Nucleus accumbens (tissue), 56 donors: ENCODE measurements around the gene CST2.
"Not testable (repeated sequence)": the region's sequence is repeated elsewhere in the genome, so short reads cannot be mapped to it uniquely, and the experiment has no call there.

Experiments
- DNase-seq, 56 donors: peaks; one replicate each; lab custom pipeline; 2025; lab: John Stamatoyannopoulos, UW

The CST2 gene

GRCh38 chr20:23811559-23811958, 15.0 kb downstream of the CST2 start:
- not testable (repeated sequence) for DNase-seq

GRCh38 chr20:23810349-23810748, 16.2 kb downstream of the CST2 start:
- not testable (repeated sequence) for DNase-seq

GRCh38 chr20:23800865-23801264, 25.7 kb downstream of the CST2 start:
- no peak for DNase-seq

DNA sequence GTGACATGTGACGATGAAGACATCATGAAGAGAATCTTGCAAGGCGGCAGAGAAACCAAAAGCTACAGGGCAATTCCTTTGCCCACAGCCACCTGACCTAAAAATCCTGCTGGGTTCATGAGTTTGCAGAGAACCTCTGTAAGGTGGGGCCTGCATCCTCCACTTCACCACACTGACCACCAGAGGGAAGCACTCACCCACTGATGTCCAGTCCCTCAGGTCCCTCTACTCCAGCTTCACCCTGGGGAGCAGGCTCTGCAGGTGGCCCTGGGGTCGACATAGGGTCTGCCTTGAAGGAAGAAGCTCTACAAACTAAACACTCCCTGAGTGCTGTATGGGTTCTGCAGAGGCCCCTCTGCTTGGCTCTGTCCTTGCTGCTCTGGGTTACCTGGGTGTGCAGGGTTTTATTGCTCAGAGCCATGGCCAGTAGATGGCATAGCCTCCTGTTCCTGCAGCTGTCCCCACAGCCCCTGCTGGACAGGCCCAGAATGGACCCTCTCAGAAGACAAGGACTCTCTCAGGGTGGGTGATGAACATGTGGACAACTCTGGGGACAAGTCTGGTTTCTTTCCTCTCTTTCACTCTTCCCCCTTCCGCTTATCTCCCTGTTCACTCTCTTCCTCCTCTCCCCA, 27.2 kb downstream of the CST2 start:
- DNase-seq: peak in 10 of 56 donors; percentile 4 to 48 (median 12)

DNA sequence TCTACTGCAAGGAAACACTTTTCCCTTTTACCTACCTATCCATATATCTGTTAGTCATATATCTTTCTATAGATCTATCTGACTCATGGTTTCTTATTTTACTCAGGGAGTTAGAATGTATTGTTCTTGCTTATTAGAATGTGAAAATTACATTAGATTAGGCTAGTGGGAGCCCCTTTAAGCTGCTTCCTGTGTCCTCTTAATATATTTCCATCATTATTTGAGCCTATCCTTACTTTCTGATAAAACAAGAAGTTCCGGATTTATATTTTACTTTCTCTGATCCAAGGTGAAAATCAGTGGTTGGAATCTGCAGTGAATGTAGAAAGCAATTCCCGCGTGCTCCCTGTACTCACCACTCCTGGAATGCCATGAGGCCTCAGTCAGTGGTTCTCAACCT, 31.0 kb downstream of the CST2 start:
- DNase-seq: no peak

GRCh38 chr20:23794841-23795240, 31.7 kb downstream of the CST2 start:
- DNase-seq: no peak

- no peak for DNase-seq
Observed at GRCh38 chr20:23794065-23794464, 32.5 kb downstream of the CST2 start.

- DNase-seq: no peak
Observed at GRCh38 chr20:23783447-23783846, 43.1 kb downstream of the CST2 start.

DNA sequence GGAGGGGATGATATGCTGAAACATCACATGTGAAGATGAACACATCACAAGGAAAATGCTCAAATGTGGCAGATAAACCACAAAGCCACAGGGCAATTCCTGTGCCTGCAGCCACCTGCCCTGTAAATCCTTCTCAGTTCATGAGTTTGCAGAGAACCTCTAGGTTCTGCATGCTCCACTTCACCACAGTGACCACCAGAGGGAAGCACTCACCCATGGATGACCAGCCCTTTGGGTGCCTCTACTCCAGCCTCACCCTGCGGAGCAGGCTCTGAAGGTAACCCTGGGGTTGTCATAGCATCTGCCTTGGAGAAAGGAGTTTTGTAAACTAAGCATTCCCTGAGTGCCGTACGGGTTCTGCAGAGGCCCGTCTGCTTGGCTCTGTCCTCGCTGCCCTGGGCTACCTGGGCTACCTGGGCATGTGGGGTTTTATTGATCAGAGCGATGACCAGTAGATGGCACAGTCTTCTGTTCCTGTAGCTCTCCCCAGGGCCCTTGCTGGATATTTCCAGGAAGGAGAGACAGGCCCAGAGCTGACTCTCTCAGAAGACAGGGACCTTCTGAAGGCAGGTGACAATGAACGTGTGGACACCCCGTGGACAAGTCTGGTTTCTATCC, 44.1 kb downstream of the CST2 start:
- peak in 1 of 56 donors; percentile 1 for DNase-seq

DNA sequence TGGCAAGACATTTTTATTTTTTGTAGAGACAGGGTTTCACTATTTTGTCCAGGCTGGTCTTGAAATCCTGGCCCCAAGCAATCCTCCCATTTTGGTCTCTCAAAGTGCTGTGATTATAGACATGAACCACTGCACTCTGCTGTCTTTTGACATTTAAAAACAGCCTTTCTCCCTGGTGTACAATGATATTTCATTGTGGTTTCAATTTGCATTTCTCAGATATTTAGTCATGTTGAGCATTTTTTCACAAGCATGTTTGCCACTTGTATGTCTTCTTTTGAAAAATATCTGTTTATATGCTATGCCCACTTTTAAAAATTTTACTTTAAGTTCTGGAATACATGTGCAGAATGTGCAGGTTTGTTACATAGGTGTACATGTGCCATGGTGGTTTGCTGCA, 47.9 kb downstream of the CST2 start:
- not testable (repeated sequence) for DNase-seq

GRCh38 chr20:23777380-23777779, 49.1 kb downstream of the CST2 start:
- DNase-seq: not testable (repeated sequence)

DNA sequence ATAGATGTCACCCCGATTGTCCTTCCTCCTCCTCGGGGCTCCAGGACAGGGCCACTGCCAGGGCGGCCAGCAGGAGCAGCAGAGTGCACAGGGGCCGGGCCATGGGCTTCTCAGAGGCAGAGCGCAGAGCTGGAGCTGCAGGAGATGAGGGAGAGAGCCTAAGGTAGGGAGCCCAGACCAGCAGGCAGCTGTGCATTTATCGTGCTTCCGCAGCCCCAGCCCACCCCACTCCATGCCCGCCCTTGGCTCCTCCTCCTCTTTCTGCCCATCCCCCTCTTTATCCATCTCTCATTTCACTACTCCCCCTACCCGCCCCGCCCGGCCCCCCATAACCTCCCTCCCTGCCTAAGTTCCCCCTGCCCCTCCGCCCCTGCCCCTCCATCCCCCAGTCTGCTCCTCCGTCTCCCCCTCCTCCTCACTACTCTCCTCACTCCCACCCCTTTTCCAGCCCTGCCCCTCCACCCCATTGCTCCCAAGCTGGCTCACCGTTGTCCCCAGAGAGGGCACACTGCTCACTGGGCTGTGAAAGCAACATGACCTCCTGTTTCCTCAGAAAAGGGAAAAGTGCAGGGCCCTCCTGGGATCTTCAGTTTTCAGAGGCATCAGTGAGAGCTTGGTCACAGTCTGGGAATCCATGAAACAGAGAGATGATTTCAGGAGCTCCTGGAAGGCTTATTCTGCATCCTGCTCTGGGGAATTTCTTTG, 50.3 kb downstream of the CST2 start:
- DNase-seq: no peak

DNA sequence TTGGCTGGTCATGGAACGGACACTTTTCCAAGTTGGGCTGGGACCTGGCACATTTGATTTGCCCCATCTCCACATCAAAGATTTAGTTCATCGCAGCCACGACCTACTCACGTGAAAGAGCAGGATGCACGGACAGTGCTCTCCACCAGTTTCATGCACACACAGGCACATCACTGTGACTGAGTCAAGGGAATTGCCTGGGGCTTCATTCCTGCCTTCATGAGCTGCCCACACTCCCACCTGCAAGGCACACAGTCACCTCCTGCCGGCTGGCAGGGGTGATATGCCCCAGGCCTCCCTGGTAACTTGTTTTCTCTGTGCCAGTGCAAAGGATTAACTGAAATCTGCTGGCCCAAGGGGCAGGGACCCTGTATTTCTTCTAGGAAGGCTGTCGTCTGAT, 52.4 kb downstream of the CST2 start:
- DNase-seq: no peak
